ENCODE data around the gene FIGN. TPM values are rescaled to one million over a fixed set of nuclear protein-coding genes. Genes with fewer than 3 reads are reported as not detected.

Gene FIGN
- total and polyA plus RNA-seq, 2 of the 13 experiments (the other 11 are each of a cell fraction or from before 2014, with no cell fraction given) = 6.6 to 6.7 TPM

DNA sequence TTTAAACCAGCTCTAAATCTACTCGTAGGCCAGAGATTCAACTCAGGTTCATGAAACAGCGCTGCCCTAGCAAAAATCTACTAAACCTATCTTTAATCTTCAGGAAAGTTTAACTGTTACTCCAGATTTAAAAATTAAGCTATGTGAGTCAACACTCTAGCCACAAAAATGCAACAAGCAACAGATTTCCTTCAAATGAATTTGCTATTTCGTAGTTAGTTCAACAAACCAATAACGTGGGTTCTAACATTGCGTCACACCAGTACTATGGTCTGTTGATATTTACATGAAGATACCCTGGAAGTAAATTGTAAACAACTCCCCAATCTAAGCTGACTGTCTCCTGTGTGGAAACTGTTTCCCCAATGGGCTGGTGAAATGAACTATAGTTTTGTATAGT lies 71.2 kb downstream of the FIGN start (continued):
- TF ChIP-seq SALL2 (CRISPR knock-in tag; IDR thresholded peaks at IDR 0.05) (no peak), ZNF232 (CRISPR knock-in tag; IDR thresholded peaks at IDR 0.05; ENCODE audit: borderline replicate concordance) (no peak), ZNF782 (CRISPR knock-in tag; IDR thresholded peaks at IDR 0.05; ENCODE audit: borderline replicate concordance) (no peak), GABPB1 (CRISPR knock-in tag; IDR thresholded peaks at IDR 0.05) (no peak), MTA3 (CRISPR knock-in tag; IDR thresholded peaks at IDR 0.05) (no peak), ASH2L (IDR thresholded peaks at IDR 0.05; ENCODE audit: insufficient read length, low read depth, low read length) (no peak), FOXK1 (CRISPR knock-in tag; IDR thresholded peaks at IDR 0.05; ENCODE audit: borderline replicate concordance, low read depth) (peak; percentile 54; the same call in 1 of the 2 replicates), KDM5B (CRISPR knock-in tag; IDR thresholded peaks at IDR 0.05; ENCODE audit: borderline replicate concordance) (no peak), ZNF274 (CRISPR knock-in tag; IDR thresholded peaks at IDR 0.05) (no peak), ZMYM4 (CRISPR knock-in tag; IDR thresholded peaks at IDR 0.05) (no peak), ZMYM3 (CRISPR knock-in tag; IDR thresholded peaks at IDR 0.05) (no peak), REPIN1 (CRISPR knock-in tag; IDR thresholded peaks at IDR 0.05; ENCODE audit: borderline replicate concordance, low read depth) (no peak), JUNB (CRISPR knock-in tag; IDR thresholded peaks at IDR 0.05; ENCODE audit: borderline replicate concordance) (no peak), ZNF678 (CRISPR knock-in tag; IDR thresholded peaks at IDR 0.05) (no peak), PCBP1 (IDR thresholded peaks at IDR 0.05; ENCODE audit: borderline replicate concordance, low read depth, low read length) (no peak), FOXP1 (IDR thresholded peaks at IDR 0.05) (0 out of 2 replicates have a peak, but pooled peaks have one; percentile 11), FOXP1 (CRISPR knock-in tag; IDR thresholded peaks at IDR 0.05) (peak; percentile 97), YEATS4 (CRISPR knock-in tag; IDR thresholded peaks at IDR 0.05; ENCODE audit: borderline replicate concordance) (no peak), SP5 (CRISPR knock-in tag; IDR thresholded peaks at IDR 0.05; ENCODE audit: borderline replicate concordance, low read depth) (no peak)
- TF ChIP-seq, protein P1, sequence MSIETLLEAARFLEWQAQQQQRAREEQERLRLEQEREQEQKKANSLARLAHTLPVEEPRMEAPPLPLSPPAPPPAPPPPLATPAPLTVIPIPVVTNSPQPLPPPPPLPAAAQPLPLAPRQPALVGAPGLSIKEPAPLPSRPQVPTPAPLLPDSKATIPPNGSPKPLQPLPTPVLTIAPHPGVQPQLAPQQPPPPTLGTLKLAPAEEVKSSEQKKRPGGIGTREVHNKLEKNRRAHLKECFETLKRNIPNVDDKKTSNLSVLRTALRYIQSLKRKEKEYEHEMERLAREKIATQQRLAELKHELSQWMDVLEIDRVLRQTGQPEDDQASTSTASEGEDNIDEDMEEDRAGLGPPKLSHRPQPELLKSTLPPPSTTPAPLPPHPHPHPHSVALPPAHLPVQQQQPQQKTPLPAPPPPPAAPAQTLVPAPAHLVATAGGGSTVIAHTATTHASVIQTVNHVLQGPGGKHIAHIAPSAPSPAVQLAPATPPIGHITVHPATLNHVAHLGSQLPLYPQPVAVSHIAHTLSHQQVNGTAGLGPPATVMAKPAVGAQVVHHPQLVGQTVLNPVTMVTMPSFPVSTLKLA (IDR thresholded peaks at IDR 0.05) = no peak
- TF ChIP-seq, protein P2, sequence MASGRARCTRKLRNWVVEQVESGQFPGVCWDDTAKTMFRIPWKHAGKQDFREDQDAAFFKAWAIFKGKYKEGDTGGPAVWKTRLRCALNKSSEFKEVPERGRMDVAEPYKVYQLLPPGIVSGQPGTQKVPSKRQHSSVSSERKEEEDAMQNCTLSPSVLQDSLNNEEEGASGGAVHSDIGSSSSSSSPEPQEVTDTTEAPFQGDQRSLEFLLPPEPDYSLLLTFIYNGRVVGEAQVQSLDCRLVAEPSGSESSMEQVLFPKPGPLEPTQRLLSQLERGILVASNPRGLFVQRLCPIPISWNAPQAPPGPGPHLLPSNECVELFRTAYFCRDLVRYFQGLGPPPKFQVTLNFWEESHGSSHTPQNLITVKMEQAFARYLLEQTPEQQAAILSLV (CRISPR knock-in tag; IDR thresholded peaks at IDR 0.05; ENCODE audit: borderline replicate concordance) = no peak
- TF ChIP-seq, protein P3, sequence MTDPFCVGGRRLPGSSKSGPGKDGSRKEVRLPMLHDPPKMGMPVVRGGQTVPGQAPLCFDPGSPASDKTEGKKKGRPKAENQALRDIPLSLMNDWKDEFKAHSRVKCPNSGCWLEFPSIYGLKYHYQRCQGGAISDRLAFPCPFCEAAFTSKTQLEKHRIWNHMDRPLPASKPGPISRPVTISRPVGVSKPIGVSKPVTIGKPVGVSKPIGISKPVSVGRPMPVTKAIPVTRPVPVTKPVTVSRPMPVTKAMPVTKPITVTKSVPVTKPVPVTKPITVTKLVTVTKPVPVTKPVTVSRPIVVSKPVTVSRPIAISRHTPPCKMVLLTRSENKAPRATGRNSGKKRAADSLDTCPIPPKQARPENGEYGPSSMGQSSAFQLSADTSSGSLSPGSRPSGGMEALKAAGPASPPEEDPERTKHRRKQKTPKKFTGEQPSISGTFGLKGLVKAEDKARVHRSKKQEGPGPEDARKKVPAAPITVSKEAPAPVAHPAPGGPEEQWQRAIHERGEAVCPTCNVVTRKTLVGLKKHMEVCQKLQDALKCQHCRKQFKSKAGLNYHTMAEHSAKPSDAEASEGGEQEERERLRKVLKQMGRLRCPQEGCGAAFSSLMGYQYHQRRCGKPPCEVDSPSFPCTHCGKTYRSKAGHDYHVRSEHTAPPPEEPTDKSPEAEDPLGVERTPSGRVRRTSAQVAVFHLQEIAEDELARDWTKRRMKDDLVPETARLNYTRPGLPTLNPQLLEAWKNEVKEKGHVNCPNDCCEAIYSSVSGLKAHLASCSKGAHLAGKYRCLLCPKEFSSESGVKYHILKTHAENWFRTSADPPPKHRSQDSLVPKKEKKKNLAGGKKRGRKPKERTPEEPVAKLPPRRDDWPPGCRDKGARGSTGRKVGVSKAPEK (CRISPR knock-in tag; IDR thresholded peaks at IDR 0.05; ENCODE audit: borderline replicate concordance) = no peak
- TF ChIP-seq, protein P4, sequence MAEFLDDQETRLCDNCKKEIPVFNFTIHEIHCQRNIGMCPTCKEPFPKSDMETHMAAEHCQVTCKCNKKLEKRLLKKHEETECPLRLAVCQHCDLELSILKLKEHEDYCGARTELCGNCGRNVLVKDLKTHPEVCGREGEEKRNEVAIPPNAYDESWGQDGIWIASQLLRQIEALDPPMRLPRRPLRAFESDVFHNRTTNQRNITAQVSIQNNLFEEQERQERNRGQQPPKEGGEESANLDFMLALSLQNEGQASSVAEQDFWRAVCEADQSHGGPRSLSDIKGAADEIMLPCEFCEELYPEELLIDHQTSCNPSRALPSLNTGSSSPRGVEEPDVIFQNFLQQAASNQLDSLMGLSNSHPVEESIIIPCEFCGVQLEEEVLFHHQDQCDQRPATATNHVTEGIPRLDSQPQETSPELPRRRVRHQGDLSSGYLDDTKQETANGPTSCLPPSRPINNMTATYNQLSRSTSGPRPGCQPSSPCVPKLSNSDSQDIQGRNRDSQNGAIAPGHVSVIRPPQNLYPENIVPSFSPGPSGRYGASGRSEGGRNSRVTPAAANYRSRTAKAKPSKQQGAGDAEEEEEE (CRISPR knock-in tag; IDR thresholded peaks at IDR 0.05; ENCODE audit: borderline replicate concordance) = no peak
- TF ChIP-seq, protein P5, sequence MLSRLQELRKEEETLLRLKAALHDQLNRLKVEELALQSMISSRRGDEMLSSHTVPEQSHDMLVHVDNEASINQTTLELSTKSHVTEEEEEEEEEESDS (CRISPR knock-in tag; IDR thresholded peaks at IDR 0.05; ENCODE audit: borderline replicate concordance) = no peak

Data from HepG2 (cell line).